Cerebellar nuclear complex (tissue), 1 donor: ENCODE data around the gene UCK2.
A peak's percentile ranks its signal among the peaks of the same experiment; 100 is the strongest.
"Not testable (repeated sequence)": the region's sequence is repeated elsewhere in the genome, so short reads cannot be mapped to it uniquely, and the experiment has no call there.

Experiments used
- DNase-seq, 2 experiments: peaks; one replicate each; lab custom pipeline; 2025; lab: John Stamatoyannopoulos, UW

UCK2 gene

DNA sequence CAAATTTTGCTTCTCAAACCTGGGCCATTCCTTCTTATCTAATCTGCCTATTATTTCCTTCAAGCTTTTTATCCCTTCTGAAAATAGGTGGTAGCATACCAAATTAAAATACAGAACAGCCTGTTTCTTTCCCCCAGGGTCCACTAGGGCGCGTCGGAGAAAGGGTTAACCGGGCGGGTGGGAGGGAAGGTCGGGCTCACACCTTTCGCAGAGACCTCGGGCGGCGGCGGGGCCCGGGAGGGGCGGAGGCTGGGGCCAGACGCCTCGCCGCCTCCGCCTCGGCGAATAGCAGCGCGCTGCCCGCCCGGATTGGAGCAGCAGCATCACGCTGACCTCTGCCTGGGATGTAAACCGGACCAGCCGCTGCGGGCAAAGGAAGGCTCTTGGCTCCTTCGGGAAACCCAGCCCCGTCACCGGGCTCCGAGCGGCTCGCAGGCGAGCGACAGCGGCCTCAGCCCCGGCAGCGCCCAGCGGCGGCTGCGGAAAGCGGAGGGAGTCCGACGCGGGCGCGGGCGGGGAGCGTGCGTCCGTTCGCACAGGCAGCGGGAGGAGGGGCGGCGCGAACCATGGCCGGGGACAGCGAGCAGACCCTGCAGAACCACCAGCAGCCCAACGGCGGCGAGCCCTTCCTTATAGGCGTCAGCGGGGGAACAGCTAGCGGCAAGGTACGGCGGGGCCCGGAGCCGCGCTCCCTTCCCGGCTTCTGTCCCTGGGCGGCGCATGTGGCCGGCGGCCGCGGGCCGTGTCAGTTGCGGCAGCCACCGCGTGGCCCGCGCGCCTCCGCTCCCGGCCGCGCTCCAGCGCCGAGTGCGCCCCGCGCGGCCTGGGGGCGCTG, at the start of gene UCK2:
TSS of gene UCK2 (plus strand) at position 347 of the 835 bp plus-strand sequence. CDS start at position 567, 220 bp downstream.
- DNase-seq = peak in 1 of 2 experiments; percentile 27

DNA sequence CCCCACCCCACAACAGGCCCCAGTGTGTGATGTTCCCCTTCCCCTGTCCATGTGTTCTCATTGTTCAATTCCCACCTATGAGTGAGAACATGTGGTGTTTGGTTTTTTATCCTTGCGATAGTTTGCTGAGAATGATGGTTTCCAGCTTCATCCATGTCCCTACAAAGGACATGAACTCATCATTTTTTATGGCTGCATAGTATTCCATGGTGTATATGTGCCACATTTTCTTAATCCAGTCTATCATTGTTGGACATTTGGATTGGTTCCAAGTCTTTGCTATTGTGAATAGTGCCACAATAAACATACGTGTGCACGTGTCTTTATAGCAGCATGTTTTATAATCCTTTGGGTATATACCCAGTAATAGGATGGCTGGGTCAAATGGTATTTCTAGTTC, 49.2 kb upstream of the UCK2 start:
- DNase-seq = not testable (repeated sequence)

DNA sequence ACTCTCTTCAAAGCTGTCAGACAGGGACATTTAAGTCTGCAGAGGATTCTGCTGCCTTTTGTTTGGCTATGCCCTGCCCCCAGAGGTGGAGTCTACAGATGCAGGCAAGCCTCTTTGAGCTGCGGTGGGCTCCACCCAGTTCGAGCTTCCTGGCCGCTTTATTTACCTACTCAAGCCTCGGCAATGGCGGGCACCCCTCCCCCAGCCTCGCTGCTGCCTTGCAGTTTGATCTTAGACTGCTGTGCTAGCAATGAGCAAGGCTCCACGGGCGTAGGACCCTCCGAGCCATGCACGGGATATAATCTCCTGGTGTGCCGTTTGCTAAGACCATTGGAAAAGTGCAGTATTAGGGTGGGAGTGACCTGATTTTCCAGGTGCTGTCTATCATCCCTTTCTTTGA, 43.9 kb upstream of the UCK2 start:
- DNase-seq = not testable (repeated sequence)

DNA sequence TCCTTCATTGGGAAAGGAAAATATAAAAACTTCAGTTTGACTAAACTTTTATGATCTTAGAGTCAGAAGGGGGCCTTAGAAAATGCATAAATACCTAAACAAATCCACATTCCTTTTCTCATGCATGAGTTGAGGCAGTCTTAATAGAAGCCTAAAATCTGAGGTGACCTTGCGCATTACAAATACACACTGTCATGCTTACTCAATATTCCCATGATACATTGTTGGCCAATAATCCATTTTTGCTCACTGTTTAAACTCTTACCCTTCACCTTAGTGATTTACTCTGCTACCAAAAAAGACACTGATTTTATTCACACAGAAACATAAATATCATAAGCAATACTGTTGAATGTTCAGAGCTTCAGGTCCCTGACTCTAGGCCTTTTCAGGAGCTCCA, 39.7 kb upstream of the UCK2 start:
- DNase-seq = no peak

DNA sequence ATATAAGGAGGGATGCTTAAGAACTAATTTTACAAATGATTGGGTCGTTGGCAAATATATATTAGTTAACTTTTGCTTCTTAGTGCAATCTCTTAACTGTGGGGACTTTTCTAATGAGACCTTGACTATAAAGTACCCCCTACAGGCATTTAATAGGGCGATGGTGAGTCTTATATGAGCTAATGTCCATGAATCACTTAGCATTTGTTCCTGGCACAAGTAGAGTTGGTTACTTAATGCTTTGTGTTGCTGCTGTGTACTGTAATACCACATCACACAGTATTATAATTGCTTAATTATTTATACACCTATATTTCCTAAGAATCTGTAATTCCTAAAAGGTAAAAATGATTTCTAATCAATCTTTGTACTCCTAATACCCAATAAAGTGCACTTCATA, 33.5 kb upstream of the UCK2 start:
- DNase-seq = no peak

DNA sequence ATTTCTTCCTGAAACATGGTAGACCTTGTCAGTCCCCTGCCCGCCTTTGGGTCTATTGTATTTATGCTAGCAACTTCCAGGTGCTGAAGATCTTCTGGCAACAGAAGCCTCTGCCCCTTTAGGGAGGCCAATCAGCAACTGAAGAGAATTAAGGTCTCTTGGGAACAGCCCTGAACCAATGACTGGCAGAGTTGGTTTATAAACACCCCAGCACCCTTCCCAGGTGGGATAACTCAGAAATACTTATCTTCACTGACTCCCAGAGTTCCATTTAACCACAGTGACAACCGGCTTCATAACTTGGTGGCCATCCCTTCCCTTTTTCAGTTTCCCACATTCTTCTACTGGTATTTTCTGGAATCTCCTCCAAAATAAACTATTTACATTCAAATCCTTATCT, 31.5 kb upstream of the UCK2 start:
- no peak for DNase-seq

DNA sequence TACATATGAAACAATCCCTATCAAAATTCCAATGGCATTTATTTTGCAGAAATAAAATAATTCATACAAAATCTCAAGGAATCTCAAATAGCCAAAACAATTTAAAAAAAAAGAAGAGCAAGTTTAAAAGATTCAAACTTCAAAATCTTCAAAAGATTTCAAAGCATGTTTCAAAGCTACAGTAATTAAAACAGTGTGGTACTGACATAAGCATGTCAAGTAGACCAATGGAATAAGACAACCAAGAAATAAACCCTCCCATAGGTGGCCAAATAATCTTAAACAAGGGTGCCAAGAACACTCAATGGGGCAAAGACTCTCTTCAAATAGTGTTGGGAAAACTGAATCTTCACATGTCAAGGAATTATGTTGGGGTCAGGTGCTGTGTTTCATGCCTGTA, 28.0 kb upstream of the UCK2 start:
- no peak for DNase-seq

DNA sequence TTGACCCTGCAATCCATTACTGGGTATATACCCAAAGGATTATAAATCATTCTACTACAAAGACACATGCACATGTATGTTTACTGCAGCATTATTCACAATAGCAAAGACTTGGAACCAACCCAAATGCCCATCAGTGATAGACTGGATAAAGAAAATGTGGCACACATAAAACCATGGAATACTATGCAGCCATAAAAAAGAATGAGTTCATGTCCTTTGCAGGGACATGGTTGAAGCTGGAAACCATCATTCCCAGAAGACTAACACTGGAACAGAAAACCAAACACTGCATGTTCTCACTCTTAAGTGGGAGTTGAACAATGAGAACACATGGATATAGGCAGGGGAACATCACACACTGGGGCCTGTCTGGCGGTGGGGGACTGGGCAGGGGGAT, 22.9 kb upstream of the UCK2 start:
- not testable (repeated sequence) for DNase-seq

DNA sequence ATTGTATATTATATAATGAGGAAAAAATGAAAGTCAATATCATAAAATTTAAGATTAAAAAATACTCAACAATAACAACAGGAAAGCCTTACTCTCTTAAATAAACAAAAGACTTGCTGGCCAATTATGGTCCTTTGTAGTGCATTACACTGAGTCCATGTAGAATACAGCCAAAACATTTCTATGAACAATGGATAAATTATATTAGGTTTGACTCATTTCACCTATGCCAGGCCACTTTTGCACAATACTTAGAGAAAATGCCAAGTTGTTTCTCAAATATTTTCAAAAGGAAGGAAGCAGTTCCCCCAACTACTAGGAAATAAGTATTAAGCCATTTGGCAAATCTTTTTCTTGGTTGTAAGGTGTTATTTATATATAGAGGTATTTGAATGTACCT, 19.8 kb upstream of the UCK2 start:
- no peak for DNase-seq

DNA sequence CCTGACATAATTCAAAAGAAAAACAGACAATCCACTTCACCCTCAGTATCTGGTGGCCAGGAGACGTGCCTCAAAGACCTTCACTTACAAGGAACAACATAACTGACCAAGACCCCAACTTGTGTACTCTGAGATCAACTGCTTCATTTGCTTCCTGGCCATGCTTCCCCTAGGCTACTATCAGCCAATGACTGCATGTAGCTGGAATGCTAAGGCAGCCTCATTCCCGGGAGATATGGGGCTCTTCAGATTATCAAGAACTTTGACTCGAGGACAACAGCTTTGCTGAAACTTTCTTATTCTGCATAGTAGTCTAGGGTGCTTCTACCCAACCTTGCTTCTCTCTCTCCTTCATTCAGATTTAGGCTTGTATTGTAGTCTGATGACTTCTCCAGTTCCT, 11.7 kb upstream of the UCK2 start:
- DNase-seq = no peak

DNA sequence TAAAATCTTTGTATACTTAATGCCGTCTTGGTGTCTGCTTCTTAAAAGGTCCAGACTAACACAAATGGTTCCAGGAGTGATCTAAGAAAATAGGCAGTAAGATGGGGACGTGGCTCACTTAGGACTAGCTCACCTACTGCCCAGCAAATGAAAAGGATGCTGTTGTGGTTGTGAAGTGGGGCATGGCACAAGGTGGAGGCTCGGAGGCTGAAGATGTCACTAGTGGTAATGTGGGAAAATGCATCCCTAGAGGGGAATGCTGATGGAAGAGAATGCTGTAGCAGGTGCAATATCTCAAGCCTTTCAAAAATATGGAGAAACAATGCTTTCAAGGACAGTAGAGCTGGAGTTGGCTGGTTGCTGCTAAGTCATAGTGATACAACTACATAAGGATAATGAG, 11.3 kb upstream of the UCK2 start:
- DNase-seq = no peak

DNA sequence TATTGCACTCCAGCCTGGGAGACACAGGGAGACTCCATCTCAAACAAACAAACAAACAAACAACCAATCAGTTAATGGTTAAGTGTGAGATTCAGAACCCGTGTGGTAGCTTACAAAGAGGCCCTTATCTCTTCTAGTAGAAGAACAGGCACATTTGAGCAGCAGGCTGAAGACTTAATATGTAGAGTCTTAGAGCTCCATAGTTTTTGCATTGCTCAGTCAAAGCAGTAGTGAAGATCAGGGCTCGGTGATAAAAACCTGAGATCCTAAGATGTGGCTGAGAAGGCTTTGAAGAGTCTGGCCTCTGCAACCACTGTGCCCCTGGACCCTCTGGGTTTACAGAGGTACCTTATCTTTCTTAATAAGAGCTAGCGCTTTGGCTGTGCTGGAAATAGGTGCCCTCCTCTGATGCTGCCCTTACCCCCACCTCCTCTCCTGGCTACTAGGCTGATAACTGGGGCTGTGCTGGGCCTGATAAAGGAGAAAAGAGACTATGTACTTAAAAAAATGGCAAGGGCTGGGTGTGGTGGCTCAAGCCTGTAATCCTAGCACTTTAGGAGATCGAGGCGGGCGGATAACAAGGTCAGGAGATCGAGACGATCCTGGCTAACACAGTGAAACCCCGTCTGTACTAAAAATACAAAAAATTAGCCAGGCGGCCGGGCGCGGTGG, 10.5 kb upstream of the UCK2 start:
- no peak for DNase-seq

DNA sequence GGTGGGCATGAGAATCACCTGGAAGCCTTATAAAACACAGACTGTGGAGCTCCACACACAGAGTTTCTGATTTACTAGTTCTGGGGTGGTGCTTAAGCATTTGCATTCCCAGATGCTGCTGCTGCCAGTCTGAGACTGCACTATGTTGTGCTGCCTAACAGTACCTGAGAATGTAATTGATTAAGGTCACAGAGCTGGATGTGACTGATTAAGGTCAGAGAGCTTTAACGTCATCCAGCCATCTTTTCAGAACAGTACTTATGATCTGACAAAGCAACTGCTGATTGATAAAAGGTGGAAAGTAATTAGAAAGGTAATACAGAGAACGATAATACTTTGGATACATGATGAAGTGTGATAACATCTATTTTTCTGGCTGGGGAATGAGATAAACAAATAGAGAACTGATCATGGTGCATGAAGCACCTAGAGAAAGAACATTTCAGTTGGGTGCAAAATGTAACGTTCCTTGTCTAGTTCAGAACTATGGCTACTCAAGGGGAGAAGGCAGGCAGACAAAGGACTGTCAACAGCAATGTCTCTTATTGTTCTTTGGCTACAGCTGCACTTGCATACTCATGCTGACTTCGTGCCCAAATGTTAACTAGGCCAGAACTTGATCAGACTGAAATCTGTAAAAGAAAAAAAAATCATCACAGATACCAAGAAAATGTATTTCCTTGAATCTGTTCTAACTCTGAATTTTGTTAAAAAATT, 3.7 kb upstream of the UCK2 start:
- no peak for DNase-seq

DNA sequence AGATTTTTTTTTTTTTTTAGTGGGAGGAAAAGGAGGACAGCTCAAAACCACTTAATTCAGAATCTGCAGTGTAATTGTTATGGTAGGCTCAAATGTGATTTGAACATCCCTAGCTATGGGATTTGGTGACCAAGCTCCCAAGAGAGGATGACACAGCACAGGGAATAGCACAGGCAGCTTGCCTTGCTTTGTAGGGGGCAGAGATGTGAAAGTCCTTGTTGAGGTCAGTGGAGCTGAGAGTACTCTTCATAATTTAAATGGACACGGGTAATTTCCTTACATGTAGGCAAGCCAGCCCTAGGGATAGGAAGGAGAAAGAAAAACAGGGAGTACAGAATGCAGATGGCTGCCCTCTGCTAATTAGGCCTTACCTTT, 3.2 kb upstream of the UCK2 start:
- no peak for DNase-seq

DNA sequence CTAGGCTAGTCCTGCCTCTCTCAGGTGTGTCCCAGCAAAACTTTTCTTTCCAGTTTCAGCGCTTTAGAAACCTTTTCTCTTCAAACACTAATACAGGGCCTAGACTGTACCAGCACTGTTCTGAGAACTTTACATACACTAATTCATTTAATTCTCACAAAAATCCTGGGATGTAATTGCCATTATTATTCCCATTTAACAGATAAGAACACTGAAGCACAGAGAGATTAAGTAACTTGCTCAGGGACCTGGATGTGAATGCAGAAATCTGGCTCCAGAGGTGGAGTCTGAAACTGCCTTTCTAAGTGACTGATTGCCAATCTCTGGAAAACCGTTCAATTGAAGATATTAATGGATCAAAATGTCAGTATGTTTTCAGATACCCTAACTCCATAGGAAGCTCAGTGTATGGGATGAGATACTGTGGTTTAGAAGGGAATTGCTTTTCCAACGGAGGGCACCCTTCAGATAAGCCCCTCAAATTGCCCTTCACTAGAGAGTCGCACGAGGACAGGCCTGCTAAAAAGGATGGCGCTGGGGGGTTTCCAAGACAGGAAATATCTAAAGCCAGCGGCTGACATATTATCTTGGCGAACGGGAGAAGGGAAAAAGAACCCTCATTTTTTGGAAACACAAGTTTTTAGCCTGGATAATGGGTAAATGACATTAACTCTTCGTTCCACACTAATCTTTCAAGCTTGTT, 698 bp upstream of the UCK2 start:
- no peak for DNase-seq

DNA sequence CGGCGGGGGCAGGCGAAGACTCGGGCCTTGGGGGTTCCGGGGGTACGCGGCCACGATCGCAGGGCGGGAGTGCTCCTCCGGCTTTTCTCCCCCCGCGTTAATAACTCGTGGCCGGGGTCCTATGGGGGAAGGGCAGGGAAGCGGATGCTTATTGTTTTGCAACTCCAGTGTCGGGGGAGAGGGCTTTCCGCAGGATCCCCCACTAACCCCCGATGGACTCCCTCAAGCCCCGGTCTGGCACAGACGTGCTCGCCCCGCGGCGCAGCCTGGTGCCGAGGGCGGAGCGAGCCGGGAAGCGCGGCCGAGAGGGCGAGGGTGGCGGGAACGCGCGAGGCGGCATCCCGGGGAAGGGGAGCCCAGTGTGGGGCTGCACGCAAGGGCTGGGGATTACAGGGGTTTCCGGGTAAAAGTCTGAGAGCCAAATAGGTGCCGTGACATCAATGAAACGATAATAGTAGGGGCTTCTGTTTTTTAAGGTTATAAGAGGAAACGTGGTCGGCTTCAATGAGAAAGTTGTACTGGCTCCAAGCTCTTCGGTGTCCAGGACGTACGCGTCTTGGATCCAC, 772 bp downstream of the UCK2 start:
- no peak for DNase-seq

DNA sequence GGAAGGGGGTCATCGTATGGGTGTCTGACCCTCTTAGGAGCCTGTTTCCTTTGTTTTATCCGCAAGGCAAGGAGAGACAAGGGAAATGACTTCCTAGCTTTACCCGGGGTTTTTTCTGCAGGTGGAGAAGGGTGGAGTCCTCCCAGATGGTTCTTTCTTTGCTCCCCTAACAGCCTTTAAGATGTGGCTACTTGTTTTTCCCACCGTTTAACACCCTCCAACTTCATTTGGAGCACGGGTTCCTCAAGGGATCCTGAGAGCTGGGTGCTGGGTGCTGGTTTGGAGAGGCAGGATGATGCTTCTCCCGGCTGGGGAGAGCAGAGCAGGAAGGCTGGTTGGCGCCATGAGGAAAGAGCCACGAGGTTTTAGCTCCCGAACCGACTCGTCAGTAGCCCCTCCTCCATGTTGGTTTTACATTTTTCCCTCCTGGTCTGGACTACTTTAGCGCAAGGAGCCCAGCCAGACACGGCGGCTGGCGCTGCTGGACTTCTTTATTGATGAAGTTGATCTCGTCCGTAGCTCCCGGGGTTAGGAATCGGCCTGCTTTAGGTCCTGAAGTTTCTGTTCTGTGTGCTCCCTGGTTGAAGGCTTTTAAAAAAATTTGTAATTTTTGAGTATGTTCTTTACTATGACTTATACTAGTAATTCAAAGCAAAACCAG, 1.4 kb downstream of the UCK2 start:
- no peak for DNase-seq

DNA sequence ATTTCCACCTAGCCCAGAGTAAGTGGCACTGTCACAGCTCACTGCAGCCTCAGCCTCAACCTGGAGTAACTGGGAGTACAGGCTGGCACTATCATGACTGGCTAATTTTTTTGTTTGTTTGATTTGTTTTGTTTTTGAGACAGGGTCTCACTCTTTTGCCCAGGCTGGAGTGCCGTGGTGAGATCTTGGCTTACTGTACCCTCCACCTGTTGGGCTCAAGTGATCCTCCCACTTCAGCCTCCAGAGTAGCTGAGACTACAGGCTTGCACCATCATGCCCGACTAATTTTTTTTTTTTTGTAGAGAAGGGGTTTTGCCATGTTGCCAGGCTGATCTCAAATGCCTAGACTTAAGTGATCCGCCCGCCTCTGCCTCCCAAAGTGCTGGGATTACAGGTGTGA, 2.5 kb downstream of the UCK2 start:
- no peak for DNase-seq

DNA sequence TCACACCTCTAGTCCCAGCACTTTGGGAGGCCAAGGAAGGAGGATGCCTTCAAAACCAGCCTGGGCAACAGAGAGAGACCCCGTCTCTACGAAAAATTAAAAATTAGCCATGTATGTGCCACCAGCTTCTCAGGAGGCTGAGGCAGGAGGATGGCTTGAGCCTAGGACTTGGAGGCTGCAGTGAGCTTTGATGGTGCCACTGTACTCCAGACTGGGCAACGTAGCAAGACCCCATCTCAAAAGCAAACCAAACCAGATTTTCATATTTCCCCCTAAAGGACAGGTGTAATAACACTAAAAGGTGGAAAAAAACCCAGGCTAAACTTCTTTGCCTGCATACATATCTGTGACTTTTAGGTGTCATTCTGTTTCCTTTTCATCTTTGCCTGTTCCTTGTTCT, 3.7 kb downstream of the UCK2 start:
- DNase-seq = no peak

DNA sequence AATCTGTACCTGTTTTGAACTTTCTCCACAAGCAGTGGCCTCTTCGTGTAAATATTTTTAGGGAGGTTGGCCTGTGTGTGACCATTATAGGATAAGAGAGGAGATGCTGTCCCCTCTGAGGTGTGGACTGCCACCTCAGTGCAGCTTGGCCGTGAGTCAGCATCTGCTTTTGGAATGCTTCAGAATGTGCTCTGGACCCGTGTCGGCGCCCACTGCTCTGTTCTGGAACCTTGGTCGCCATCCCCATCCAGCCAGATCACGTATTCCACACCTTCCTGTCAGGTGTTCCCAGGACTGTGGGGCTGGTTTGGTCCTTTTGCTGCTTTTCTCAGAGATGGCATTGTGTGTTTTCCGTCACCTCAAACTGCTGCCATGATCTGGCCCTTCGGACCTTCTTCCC, 5.5 kb downstream of the UCK2 start:
- DNase-seq = no peak

DNA sequence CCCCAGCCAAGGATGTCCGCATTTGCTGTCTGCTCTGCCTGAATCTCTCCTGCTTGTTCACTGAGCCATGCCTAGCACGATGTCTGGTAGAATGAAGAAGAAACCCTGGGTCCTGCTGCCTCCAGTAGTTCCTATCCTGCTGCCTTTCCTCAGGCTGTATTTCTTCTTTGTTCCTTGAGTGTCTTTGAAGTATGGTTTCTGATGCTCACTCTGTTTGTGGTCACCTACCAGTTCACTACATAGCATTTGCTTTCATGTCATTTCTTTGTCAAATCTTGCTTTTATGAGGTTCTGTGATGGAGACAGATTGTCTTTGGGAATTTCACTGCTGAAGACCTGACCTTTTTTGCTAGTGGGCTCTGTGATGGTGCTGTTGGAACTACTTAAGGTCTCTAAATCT, 5.9 kb downstream of the UCK2 start:
- no peak for DNase-seq

DNA sequence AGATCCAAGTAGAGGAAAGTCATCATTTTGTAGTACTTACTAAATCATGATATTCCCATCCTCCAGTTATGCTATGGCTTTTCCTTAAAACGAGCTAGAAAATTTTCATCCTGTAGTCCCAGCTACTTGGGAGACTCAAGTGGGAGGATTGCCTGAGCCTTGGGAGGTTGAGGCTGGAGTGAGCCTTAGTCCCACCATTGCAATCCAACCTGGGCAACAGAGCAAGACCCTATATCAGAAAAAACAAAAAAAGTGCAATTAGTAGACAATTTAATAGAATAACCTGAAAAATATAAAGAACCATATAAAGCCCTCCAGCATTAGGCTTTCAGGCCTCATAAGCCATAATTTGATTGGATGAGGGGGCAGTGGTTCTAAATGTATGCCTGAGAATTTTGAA, 6.8 kb downstream of the UCK2 start:
- DNase-seq = no peak
